ENCODE results near the gene NLRC3.

GRCh38 chr16:3596101-3596861 lies 19.1 kb upstream of the NLRC3 start:
- TF ChIP-seq ZNF274 (IDR thresholded peaks at IDR 0.05; ENCODE audit: low read depth, low read length): no peak
- TF ChIP-seq YY1 (IDR thresholded peaks at IDR 0.05; ENCODE audit: insufficient read depth, insufficient read length): no peak
- TF ChIP-seq SUZ12 (IDR thresholded peaks at IDR 0.05; ENCODE audit: extremely low read depth, insufficient read depth, insufficient read length): no peak
